Measurements from ENCODE around the gene IL36RN.

Gene IL36RN

DNA sequence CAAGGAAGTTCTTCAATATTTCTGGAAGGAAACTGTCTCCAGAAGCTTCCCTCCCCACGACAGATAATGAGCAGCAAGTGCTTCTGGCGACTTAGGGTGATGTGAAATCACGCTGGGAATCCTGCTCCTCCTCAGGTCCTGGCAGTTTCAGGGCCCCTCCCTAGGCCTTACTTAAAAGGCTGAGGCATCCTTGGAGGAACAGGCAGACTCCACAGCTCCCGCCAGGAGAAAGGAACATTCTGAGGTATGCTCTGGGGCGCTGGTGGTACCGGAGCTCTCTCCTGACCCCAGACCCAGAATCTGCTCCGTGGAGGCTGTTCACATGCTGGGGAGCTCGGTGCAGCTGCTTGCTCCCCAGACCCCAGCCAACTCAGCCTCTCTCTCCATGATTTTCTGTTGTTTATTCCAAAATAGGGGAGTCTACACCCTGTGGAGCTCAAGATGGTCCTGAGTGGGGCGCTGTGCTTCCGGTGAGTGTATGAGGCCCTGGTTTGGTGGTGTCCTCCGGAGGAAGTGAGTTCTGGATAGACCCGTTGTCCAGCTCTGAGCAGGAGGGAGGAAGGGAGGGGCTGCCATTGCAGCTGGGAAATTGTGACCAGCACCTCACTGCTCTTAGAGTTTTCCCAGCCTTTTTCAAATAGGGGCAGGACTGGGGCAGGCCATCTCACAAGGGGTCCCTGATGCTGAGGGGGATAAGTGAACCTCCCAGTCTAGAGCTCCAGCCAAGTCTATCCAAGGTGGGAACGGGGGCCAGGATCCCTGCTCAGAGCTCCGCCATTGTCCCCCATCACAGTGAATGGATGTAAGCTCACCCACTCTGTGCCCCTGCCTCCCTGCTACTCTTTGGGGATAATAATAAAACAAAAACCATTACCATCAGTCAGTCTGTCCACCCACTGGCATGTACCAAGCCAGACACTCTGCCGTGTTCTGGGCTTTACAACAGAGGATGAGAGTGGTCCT is at the start of gene IL36RN:
IL36RN (plus strand) TSS at position 201 of the 963 bp plus-strand sequence; CDS start at position 442, 241 bp downstream.
- no peak for DNase-seq

DNA sequence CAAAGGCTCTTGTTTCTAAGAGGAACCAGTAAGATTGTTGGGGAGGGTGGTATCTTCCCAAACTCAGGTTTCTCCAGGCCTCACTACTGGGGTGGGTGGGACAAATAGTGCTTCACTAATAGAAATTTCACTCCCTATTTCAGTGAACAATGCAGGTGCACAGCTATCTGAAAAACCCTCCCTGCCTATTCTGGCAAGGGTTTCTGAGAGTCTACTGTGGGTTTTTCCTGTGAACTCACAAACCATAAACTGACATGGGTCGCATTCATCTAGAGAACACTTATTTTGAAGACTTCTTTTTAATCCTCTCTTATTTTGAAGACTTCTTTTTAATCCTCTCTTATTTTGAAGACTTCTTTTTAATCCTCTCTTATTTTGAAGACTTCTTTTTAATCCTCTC is 49.4 kb upstream of the IL36RN start:
- no peak for DNase-seq

DNA sequence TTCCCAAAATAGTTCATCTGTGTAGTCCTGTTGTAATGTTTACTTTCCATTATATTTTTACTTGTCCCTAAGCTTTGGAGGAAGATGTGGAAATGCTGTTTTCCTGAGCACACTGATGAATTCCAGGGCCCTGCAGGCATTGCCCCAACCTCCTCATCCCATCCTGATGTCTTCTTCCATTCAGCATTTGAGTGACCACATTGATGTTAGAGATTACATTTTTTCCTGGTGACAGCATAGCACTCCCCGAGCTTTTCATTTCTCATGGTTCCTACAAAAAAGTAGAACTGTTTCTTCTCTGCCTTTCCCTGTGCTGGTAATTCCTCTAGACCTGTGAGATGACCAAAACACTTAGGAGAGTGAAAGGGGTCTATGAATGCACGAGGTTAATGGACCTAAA is 48.9 kb upstream of the IL36RN start:
- no peak for DNase-seq

DNA sequence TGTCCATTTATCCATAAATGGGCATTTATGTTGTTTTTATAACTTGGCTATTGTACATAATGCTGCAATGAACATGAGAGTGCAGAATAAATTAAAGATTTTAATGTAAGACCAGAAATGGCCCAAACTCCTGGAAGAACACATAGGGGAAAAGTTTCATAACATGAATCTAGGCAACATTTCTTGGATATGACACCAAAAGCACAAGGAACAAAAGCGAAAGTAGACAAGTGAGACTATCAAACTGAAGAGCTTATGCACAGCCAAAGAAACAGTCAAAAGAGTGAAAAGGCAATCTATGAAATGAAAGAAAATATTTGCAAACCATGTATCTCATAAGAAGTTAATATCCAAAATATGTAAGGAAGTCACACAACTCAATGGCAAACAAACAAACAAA is 47.9 kb upstream of the IL36RN start:
- DNase-seq = no peak

DNA sequence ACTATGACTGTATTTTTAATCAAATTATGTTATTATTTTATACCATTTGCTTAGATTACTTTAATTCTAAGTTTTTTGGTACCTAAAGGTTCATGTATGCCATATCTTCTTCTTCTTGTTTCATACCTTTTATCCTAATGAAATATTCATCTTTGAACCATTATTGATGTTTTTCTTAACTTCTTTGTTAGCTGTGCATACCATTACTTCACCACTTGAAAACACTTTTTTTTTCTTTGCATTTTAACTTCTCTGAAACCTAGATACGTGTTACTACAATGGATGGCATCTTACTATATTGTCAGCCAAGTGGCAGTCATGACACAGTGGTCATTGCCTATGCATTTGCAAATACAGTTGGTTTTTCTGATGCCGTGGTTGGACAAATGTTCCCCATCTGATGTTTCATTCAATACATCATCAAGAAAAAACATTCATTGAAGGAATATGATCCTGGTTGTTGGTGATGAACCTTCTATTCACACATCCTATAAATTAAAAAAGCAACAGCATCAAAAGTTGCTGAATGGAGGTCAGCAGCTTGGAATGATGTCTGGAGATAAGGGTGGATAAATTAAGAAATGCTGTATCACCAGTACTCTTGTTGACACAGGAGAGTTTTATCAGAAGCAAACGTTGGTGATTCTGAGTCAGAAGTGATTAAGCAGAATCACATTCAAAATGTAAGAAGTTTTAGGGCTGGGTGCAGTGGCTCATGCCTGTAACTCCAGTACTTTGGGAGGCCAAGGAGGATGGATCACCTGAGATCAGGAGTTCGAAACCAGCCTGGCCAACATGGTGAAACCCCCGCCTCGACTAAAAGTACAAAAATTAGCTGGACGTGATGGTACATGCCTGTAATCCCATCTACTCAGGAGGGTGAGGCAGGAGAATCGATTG is 46.3 kb upstream of the IL36RN start:
- no peak for DNase-seq

DNA sequence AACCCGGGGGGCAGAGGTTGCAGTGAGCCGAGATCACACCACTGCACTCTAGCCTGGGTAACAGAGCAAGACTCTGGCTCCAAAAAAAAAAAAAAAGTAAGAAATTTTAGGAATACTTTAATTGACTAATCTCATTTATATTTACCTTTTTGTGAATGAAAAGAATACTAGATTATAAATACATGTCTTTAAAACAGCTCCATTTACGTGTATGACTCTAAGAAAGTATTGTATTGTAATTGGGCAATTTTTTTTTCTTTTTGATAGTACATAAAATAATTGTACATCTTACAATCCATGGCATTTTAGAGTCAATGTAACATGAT is 45.7 kb upstream of the IL36RN start:
- no peak for DNase-seq

DNA sequence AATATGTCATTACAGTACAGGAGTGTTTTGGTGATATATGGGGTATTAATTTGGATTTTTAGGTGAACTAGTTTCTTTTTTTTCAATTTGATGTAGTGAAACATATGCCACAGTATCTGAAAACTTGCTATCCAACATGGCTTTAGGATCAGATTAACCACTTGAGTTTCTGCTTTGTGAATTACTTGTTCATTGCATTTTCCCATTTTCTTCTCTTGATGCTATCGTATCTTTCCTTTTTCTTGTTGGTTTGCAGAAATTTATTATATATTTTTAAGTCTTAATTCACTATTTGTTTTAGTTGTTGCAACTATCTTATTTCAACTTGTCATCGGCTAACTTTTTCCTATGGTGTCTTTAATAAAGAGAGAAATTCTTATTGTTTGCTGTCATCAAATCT is 44.9 kb upstream of the IL36RN start:
- DNase-seq = no peak

DNA sequence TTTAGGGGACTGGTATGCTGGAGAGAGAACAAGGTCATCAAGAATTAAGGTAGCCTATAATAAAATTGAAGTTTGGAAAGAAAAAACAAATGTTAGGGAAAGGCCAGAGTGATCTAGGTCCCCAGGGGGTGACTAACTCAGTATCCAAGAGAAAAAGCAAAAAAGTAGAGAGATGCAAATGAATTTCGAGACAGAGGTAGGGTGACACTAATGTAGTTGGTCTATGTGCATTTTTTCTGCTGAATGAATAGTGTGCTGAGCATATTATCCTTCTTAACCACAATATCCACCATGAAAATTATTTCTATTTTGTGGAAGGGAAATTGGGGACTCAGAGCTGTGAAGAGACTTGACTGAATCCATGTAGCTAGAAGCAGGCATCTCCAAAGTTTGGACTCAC is 44.0 kb upstream of the IL36RN start:
- no peak for DNase-seq

DNA sequence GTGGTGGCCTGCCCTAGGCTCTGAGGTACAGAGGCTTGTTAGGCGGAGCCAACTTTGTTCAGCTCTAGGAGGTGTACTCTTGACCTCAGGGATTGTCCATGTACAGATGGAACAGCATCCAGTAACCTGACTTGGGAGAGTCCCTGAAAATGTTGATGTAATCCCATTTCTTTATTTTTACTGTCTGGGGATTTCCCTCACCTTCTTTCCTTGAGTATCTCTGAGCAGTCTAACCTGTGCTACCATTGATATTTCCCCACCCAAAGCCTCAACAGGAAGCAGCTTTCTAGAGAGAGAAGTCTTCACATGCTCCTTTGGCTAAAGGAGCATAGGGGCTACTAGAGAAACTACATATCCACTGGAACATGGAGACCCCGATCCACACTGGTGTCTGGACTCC is 43.3 kb upstream of the IL36RN start:
- no peak for DNase-seq

DNA sequence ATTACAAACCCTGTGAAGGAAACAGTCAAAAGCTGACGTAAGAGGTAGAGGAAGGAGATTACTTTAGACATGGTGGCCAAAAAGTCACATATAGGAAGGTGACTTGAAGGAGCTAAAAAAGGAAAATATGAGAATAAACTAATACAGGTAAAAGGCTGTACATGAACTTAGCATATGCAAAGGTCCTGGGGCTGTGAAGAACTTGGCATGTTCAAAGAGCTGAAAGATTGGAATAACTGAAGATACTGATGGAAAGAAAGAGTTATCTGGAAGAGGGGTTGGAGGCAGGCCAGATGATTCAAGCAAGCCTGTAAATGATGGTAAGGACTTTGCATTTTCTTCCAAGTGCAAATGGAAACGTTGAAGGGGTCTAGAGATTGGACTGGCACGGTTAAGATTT is 40.5 kb upstream of the IL36RN start:
- no peak for DNase-seq

DNA sequence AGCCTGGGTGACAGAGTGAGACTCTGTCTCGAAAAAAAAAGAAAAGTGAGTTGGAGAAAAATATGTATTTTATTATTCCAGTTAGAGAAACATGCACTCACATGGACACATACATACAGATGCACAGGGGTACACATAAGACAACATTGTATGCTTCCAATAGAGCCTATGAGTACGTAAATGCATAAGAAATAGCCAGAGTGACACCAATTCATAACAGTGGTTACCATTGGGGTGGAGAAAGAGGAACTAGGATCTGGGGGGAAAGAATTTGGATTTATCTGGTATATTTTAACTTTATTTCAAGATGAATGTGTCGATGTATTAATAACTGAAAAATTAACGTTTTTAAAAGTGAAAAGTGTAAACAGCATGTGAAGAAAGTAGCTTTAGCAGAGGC is 37.7 kb upstream of the IL36RN start:
- DNase-seq = no peak

DNA sequence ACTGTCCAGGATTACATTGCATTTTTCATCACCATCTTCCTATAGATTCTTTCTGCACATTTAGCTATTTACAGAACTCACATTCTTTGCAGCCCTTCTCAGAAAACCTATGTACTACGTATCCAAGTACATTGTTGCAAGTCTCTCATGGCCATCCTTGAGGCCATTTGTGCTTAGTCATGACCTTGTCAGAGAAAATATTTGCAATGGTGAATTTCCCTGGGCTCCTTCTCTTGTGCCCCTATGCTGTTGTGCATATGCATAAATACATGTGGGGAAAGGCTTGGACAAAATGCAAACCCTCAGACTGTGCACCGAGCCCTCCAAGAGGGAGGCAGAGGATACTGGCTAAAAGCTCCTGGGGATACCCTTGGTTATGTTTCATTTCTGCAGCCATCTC is 34.2 kb upstream of the IL36RN start:
- no peak for DNase-seq

DNA sequence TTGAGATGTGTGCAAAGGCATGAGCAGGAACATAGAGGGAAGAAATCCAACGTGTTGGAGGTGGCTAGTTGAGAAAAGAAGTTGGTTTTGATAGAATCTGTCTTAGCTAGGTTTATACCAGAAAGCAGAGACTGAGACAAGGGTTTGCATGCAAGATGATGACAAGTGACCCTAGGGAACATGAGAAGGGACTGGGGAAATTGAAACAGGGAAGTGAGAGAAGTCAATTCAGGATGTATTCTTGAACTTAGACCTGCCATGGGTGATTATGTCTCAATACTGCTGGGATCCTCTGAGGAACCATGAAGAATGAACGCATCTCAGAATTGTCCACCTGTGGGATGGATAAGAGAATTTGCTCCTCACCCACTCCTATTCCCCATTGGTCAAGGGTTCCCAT is 33.3 kb upstream of the IL36RN start:
- DNase-seq = no peak

DNA sequence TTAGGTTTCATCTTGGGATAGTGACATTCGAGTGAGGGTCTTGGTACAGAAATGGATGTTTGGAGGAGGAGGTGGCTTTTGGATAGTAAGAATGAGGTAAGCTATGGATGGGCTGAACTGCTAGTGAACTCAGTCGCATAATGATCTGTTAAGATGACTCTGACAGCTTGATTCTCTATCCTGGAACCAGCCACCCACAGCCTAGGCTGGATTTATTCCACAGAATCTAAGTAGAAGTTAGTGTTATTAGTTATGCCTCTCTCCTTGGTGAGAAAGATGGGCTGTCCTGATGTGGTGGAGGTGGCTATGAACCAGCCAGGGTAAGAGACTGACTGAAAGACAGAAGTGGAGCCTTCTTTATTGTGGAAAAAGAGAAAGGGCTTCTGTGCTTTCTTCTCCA is 31.3 kb upstream of the IL36RN start:
- DNase-seq = no peak

DNA sequence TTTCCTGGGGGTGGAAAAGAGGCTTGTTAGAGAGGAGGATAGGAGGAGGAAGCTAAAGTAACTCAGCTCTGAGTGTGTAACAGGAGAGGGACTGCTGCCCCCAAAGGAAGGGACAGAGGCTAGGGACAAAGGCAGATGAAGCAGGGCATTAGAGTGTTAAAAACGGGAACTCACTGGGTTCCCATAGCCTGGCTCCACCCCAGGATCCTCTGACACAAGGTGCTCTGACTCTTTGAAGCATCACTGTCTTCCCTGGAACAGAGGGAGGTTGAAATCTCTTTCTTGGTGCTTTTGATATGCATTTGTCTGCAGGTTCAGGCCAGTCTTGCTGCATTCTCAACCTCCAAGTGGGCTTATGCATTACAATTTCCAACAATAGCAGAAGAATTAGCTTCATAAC is 30.9 kb upstream of the IL36RN start:
- DNase-seq = no peak

DNA sequence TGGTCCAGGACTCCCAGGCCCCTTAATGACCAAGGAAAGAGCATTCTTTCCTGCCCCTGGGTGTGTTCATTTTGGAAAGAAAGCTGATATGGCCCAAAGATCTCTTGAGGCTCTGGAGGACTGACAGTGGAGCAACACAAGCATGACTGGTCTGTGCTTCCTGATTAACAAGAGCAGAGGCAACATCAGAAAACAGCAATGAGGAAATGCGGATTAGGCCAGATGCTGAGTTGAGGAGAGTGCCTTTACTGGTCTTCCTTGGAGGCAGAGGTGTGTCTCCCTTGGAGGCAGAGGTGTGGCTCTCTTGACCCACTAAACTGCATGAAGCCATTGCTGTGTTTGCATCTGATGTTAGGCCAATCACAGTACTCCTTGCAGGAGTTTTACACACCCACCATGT is 26.3 kb upstream of the IL36RN start:
- no peak for DNase-seq

DNA sequence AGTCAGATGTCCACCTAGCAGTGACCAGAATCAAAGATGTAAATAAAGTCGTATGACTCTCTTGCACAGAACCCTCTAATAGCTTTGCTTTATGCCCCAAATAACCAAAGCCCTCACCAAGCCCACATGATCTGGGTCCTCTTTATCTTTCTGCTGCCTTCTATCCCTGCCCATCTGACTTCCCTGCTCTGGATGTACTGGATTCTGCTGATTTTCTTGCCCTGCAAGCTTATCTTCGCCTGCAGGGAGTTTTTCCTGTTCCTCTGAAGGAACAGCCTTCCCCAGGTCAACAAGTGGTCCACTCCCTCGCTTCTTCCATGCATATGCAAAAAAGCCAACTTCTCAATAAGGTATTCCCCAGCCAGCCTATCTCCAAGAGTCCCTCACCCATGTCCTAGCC is 25.0 kb upstream of the IL36RN start:
- DNase-seq = no peak

DNA sequence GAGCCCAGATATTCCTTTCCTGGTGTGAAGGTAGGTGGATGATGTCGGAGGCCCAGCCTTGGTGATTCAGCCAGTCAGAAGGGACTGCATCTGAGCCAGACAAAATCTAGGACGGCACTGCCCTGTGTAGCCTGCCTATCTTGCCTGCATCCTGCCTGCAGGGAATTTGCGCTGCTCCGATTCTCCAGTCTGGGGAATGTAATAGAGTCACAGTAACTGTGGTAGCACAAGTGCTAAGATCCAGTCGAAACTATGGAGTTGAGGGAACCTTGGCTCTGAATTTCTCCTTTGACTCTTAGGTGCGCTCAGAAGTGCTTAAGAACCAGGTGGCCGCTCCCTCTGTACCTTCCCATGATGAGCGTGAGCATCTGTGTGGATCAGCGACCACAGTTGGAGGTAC is 22.2 kb upstream of the IL36RN start:
- no peak for DNase-seq

DNA sequence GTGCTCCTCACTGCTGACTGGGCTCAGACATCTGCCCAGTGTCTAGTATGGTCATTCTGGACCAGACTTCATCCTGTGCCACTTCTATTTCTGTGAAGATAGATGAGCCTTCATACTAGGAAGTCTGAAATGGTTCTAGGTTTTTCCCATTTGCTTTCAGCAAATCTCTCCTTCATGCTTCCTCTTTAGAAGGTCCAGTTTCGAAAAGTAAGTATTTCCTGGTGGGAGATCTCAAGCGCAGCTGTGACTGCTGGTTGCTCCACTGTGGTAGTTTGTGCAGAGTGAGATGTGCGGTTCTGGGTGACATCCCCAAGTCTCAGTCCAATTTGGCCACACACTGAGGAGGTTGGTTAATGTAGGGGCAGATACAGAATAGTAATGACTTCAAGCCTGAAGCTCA is 20.7 kb upstream of the IL36RN start:
- DNase-seq = no peak

DNA sequence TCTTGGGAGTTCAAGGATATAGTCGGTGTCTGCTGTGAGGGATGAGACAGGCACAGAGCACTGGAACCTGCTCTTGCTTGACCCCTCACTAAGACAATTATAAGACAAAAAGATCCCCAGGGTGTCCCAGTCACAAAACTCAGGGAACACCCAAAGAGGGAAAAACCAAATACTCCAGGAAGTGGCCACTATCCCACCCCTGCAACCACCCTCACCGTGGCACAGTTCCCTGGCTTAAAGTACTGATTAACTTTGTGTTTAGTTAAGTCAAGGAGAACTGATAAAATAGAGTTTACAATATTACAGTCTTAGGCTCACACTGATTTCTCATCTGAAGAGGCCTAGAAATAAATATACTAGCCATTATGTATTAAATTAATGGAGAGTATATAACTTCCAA is 19.8 kb upstream of the IL36RN start:
- no peak for DNase-seq

DNA sequence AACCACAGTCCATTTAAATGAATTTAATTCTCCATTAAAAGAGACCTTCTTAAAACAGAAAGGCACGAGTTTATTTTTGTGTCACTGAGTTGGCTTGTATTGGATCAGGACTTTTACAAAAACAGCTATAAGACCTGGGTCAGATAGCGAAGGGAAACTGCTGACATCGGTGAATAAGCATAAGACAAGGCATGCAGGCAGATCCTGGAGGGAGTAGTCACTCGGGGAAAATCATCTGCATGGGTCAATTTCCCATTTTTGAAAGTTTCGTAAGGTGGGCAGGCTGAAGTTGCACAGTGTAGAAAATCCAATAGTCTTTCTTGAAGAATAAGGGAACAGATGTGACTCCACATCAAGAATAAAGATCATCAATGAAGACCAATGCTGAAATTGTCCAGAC is 19.3 kb upstream of the IL36RN start:
- no peak for DNase-seq

DNA sequence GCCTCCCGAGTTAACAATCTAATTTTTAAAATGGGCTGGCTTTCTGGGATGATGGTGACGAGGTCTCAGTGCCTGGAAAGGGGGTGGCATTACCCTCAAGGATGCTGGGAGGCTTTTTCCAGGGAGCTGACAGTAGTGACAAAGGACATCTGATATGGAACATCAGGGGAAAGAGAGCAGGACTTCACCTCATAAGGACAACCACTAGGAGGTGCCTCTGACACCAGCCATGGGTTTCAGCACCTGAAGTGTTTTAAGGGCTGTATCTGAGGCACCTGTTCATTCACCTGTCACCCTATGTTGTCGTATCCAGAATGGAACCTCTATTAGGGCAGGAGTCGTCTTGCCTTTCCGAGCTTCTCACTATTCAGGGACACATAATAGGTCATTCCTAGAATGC is 17.1 kb upstream of the IL36RN start:
- DNase-seq = no peak

DNA sequence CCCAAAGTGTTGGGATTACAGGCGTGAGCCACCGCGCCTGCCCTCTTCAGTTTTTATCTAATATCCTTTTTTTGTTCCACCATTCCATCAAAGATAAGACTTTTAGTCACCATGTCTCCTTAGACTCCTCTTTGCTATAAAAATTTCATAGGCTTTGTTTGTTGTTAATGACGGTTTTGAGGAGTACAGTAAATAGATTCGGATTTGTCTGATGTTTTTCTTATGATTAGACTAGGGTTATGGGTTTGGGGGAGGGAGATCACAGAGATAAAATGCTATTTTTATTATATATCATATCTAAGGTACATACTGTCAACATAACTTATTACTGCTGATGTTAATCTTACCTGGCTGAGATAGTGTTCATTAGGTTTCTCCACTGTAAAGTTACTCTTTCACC is 12.5 kb upstream of the IL36RN start:
- DNase-seq = no peak

Measured in NCI-H2081 treated with DMSO at 0.1 percent for 48 hours (cell line).